ENCODE measurements around the gene FARP2.
A peak's percentile ranks its signal among the peaks of the same experiment; 100 is the strongest.
"Not testable (repeated sequence)": the region's sequence is repeated elsewhere in the genome, so short reads cannot be mapped to it uniquely, and the experiment has no call there.

Gene FARP2

DNA sequence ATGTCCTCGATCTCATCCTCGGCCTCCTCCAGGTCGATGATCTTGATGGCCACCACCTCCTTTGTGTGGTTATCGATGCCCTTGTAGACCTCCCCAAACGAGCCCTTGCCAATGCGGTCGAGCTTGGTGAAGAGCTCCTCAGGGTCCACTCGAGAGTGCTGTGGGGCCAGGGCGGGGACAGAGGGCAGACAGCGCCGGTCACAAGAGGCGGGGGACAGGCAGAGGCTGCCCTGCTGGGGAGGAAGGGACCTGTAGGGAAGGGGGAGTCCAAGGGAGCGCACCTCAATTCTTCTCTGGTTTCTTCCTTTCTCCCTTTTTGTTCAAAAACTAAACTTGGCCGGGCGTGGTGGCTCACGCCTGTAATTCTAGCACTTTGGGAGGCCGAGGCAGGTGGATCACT is 145.5 kb downstream of the FARP2 start:
- DNase-seq (ENCODE audit: low read depth in 2 of 2): no peak

DNA sequence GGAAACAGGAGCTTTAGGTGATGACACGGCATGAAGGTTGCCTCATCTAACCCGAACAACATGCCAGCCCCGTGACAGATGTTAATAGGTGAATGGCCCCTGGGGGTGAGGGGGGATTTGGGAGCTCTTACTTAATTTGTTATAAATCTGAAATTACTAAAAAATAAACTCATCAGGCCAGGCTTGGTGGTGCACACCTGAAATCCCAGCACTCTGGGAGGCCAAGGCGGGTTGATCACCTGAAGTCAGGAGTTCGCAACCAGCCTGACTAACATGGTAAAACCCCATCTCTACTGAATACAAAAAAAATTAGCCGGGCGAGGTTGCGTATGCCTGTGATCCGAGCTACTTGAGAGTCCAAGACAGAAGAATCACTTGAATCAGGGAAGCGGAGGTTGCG is 146.2 kb downstream of the FARP2 start:
- DNase-seq (ENCODE audit: low read depth in 2 of 2): no peak

DNA sequence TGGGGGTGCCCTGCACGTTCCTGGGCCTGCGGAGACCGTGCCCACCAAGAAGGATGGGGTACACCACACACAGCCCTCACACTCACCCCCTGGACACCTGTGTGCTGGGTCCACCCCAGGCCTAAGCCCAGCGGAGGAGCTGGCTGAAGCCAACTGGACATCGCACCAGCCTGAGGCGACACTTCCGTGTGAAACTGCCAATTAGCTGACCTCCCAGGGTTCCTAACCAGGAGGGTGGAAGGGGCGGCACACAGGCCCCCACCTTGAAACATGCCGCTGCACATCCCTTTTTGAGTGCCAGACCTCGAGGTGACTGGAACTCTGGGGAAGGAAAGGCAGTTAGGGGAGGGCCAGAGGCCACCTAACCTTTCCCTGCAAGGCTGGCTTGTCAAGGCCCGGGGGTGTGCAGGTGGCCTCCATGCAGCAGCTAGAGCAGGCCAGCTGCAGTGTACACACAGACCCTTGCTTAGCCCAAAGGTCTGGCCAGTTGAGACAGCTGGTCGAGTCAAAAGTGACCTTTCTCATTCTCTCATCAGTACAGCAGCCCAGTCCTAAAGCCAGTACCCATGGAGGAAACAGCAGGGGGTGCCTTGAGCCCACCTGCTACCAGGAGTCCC is 147.8 kb downstream of the FARP2 start:
- DNase-seq (ENCODE audit: low read depth in 2 of 2): no peak

DNA sequence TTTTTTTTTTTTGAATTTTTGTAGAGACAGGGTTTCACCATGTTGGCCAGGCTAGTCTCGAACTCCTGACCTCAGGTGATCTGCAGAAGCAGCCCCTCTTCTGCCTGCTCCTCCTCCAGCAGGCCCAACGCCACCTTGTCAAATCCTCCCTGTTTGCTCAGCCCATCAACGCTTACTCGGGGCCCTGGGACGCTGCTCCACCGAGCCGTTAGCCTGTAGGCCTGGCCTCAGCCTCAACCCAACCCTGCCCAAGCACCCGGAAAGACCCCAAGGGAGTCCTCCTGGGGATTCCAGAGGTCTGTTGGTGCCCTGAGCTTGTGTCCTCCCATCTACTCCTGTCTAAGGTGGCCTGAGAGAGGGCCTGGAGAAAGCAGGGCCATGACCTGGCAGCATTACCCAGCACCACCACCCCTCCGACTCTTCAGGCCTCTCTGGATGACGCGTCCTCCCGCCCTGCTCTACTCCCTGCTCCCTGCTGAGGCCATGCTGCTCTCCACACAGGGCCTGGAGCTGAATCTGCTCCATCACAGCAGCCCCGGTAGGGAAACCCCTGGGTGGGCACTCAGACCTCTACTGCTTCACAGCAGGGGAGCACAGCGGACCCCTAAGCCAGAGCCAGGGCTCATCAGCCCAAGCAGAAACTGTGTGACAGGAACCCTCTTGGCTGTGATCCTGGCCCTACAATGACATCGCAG is 149.1 kb downstream of the FARP2 start:
- DNase-seq (ENCODE audit: low read depth in 2 of 2): no peak

DNA sequence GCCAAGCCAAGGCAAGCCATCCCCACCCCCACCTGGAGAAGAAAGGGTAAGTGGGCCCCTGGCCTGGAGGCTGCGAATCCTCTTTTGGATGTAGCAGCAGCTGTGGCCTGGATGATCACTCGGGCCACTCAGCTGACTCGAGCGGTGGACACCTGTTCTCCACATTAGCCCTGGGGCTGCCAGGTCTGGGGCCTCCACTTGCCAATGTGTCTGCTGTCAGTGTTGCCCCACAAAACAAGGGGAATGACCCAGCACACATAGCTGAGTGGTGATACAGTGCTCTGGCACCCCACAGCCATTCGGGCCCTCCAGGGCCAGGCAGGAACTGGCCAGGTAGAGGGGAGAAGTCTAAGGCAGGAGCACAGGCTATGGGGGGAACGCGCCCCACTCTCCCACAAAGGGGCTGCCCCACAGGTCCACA is 149.7 kb downstream of the FARP2 start:
- no peak for DNase-seq (ENCODE audit: low read depth in 2 of 2)

DNA sequence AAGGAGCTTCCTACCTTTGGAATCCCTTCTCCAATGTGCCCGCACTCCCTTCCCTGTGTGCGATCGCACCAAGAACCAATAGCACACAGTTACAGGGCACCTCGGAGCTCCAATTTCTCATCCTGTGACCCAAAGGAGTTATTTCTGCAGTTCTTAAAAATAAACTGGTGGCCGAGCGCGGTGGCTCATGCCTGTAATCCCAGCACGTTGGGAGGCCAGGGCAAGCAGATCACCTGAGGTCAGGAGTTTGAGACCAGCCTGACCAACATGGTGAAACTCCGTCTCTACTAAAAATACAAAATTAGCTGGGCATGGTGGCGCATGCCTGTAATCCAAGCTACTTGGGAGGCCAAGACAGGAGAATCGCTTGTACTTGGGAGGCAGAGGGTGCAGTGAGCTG is 150.2 kb downstream of the FARP2 start:
- not testable (repeated sequence) for DNase-seq (ENCODE audit: low read depth in 2 of 2)

DNA sequence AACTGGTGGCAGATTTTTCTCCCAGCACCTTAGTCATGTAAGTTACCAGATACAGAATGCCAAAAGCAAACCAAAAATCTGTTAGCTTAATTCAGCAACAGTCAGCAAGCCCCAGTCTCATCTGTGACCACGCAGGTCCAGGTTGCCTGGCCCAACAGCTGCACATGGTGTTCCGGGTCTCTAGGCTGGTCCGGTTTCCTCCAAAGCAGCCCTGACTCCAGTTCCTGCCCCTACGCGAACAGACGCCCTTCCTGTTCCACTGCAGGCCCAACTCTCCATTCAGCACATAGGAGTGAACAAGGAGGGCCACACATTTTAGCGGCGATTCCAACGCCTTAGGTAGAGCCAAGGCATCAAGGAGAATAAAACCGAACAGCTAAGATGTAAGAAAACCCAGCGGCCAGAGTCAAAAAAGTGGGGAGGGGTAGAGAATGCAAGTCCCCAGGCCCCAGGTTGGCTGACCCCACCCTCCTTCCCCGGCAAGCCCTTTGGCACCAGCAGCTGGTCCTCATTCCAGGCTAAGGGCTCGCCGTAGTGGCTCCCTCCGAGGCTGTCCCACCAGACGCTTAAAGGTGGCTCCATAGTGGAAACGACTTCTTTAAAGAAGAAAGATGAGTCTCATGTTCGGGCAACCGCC is 150.8 kb downstream of the FARP2 start:
- DNase-seq (ENCODE audit: low read depth in 2 of 2): no peak

DNA sequence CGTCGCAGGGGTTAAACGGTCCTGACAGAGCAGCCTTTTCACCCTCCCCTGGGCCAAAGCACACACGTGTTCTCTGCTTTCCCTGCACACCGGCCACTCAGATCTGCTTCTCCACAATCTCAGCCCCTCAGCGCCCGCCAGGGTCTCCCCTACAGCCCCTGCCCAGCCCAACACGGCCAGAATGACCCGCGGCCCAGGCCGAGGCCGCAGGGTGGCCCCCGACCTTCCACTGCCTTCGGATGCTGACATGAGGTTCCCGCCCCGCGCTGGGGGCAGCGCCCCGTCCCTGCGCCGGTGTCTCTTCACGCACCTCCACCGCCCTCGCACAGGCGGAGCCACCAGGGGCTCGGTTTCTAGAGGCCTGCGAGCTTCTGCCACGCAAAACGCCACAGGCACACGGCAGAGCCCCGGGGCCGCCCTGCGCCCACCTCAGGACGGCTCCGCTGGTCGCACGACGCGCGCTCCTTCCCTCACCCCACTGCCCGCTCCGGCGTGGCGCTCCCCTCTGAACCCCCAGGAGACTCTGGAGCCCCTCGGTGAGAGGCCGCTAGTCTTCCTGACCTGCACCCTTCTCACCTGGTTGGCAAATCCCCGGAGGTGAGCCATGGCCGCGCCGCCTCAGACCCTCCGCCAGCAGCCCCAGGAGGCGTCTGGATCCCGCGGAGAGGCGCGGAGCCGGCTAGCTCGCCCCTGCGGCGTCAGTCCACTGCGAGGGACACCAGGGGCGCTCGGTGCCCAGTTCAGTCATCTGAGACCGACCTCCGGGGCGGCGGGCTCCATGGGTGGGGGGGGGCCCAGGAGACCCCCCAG is 151.6 kb downstream of the FARP2 start:
- DNase-seq (ENCODE audit: low read depth in 2 of 2): no peak

DNA sequence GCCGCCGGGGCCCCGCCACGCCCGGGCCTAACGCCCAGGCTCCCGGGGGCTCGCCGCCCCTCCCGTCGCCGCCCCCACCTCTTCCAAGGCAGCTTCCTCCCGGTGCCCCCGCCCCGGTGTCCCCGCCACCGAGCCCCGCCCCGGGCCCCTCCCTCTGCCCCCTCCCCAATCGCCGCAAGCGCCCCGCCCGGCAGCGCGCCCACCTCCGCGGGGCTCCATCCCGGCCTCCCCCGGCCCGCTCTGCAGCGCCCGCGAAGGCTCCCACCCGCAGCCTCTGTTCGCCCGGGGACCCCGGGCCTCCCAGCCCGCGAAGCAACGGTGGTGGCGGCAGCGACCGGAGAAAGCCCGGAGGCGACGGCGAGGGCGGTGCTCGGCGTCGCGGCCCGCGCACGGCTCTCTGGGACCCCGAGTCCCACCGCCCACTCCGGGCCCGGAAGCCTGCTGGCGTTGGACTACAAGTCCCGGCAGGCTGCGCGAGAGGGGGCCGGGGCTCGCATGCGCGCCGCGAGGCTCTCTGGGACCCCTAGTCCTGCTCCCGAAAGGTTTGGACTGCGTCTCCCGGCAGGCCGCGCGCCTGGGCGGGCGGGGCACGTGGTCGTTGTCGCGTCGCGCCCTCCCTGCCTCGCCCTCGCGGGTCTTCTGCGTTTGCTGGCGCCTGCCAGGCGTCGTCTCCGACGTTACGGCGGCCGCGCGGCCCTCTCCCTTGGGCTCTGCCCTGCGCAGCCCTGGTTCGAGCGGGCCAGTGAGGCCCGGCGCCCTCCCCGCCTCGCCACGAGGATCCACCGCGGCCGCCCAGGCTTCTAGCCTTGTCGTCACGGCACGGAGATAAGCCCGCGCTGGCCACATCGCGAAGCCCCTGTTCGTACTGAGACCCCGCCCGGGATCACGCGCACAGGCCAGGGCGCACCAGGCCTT is 152.4 kb downstream of the FARP2 start, which contains the start of gene STK25:
Gene STK25, minus strand, starts transcription at position 345 of the 915 bp plus-strand sequence. CDS start 549 bp downstream, outside the sequence.
- DNase-seq (ENCODE audit: low read depth in 2 of 2): peak; percentile 89 to 95

DNA sequence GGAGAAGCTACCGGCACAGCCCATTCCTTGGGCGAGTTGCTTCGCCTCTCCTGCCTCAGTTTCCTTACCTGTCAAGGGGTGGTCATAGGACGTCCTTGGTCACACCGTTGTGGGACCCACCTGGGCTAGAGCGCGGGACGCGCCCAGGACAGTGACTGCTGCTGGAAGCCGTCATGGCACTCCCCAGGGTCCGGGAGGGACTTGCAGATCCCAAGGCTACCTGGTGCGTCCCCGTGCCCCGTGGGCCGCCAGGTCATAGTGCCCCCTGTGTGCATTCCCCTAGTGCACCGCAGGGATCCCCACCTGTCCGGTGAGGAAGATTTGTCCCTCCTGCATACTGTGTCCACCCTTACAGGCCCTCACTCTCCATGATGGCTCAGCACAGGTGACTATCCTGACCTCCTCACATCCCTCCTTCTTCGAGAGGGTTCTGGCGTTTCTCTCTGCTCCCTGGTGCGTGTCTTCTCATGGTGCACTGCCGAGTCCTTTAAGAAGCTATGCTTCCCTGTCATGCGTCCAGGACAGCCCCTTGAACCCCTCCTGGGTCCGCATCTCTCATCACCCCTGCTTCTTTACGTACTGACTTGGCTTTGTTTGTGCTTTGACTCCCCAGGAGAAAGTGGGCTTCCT is 153.2 kb downstream of the FARP2 start:
- DNase-seq (ENCODE audit: low read depth in 2 of 2): no peak

DNA sequence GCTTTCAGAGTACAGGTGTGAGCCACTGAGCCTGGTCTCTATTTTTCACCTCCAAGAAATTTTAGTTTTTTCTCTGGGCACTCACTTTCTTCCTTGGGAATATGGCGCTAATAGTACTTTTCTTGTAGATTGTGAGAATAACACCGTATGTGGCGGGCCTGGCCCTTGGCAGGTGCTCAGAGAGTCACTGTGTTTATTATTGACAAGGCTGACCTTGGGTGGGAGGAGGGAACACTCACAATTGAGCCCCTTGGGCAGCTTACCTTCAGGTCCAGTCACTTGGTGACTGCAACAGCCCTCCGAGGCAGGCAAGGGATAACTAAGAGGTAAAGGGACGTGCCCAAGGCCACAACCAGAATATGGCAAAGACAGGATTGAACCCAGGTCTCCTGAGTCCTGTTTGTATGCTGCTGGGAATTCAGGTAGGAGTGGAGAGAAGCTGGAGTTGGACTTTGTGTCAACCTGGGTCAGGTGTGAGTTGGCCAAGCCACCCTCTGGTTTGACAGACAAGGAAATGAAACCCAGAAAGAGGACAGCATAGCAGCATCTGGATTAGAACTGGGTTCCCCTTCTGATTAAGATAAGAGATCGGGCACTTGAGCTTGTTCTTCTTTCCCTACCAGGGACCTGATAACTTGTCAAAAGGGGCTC is 155.1 kb downstream of the FARP2 start:
- no peak for DNase-seq (ENCODE audit: low read depth in 2 of 2)

DNA sequence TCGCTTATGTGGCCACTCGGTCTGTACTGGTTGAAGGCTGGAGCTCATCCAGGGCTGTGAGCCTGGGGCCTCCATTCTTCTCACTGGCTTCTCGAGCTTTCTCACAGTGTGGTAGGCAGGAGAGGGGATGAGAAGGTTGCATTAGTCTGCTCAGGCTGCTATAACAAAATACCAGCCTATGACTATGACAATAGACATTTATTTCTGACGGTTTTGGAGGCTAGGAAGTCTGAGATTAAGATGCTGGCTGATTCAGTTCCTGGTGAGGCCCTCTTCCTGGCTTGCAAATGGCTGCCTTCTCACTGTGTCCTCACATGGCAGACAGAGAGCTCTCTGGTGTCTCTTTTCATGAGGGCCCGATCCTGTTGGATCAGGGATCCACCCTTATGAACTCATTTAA is 158.5 kb downstream of the FARP2 start:
- DNase-seq (ENCODE audit: low read depth in 2 of 2): no peak

DNA sequence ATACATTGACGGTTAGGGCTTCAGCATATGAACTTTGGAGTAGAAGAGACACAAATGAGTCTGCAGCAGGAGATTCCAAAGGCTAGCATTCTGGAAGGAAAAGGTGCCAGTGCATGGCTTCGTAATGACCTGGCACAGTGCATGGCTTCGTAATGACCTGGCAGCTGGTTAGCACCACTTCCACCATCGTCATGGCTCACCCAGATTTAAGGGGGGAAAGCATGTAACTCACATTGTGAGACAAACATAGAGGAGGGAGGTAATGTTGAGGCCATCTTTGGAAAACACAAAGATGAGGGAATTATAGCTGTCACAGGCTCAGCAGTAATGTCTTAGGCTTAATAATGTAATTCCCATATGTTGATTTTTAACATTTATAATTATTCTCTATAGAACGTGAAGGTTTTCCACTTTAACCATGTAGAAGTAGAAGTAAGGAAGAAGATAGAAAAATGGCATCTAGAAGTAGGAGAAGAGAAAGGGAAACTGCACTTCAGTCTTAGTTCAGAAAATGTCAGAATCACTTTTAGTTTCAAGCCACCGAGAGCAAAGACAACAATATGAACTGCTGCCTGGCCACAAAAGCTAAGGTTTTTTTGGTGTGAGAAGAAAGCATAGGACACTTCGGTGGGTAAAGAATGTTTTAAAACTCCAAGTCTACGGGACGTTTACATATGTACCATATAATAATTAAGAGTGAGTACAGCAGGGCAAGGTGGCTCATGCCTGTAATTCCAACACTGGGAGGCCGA is 159.1 kb downstream of the FARP2 start:
- no peak for DNase-seq (ENCODE audit: low read depth in 2 of 2)

DNA sequence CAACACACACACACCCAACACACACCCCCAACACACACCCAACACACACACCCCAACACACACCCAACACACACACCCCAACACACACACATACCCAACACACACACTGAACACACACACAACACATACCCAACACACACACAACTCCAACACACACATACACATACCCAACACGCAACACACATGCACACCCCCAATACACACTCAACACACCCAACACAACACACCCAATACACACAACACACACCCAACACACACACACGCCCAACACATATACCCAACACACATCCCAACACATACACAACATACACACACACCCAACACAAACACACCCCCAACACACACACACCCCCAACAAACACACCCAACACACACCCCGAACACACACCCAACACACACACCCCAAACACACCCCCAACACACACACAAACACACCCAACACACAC is 160.5 kb downstream of the FARP2 start:
- DNase-seq (ENCODE audit: low read depth in 2 of 2): no peak

DNA sequence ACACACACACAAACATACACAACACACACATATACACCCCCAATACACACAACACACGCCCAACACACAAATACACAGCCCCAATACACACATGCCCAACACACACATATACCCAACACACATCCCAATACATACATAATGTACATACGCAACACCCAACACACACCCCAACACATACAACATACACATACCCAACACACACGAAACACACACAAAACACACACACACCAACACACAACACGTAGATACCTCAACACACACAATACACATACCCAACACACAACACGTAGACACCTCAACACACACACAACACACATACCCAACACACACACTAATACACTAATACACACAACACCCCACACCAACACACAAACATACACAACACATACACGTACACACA is 161.2 kb downstream of the FARP2 start:
- DNase-seq (ENCODE audit: low read depth in 2 of 2): no peak

DNA sequence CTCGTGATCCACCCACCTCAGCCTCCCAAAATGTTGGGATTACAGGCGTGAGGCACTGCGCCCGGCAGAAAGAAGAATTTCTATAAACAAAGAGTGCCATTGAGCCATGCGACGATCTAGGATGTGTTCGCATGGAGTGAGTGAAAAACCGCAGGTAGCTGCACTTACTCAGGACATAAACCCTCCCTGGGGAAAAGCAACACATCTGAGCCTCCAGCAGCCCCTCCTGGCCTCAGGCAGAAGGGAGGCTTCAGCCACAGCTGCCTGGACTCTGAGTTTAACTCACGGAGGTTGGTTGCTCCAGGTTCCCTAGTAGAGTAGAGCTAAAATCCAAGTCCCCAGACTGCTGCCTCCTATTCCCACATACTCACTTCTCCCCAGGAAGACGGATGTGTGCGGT is 163.6 kb downstream of the FARP2 start:
- no peak for DNase-seq (ENCODE audit: low read depth in 2 of 2)

DNA sequence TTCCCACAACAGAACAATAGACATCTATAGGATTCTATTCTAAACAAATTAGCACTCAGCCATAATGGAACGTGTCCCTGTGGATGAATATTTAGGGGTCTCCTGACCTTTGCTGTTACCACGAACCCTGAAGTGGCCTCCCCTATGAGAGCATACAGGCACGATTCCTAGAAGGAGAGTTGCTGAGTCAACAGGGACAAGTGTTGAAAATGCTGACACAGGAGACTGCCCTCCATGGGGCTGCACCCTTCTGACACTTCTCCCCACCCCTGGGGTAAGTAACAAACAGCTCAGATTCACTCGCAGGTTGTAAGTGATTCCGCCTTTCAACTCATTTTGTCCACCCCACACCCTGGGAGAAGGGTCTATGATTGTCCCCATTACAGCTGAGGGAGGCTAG is 166.4 kb downstream of the FARP2 start:
- no peak for DNase-seq (ENCODE audit: low read depth in 2 of 2)

DNA sequence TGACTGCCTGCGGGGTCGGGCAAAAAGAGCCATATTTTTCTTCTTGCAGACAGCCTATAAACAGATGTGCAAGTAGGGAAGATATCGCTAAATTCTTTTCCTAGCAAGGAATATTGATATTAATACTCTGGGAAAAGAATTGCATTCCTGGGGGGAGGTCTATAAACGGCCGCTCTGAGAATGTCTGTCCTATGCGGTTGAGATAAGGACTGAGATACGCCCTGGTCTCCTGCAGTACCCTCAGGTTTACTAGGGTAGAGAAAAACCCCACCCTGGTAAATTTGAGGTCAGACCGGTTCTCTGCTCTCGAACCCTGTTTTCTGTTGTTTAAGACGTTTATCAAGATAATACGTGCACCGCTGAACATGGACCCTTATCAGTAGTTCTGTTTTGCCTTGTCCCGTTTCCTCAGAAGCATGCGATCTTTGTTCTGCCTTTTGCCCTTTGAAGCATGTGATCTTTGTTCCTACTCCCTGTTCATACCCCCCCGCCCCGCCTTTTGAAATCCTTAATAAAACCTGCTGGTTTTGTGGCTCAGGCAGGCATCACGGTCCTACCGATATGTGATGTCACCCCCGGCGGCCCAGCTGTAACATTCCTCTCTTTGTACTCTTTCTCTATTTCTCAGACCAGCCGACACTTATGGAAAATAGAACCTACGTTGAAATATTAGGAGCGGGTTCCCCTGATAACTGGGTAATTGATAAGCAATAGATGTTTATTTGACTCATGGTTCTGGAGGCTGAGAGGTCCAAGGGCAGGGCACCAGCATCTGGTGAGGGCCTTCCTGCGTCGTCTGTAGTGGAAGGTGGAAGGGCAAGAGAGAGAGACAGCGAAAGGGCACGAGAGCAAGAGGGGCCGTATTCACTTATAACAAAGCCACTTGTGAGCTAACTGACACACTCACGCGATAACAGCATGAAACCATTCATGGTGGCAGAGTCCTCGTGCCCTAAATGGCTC is 170.0 kb downstream of the FARP2 start:
- DNase-seq (ENCODE audit: low read depth in 2 of 2): not testable (repeated sequence)
